Right lobe of liver (tissue), 4 donors: Measurements from ENCODE around the gene WNT7A.

Experiments
- CTCF ChIP-seq, 4 donors: fragments of 200-600 bp in 3 of 4; fragments of 450-650 bp in 1 of 4; IDR thresholded peaks; one replicate each; pipeline versions ENCODE4 v1.5.1 to v1.8.0; 2016 to 2022; ENCODE audit warnings: antibody characterized with exemption in 4 of 4, mild to moderate bottlenecking in 2 of 4
- POLR2A ChIP-seq: fragments of 450-650 bp; IDR thresholded peaks from one replicate; pipeline ENCODE4 v1.6.1; 2017; ENCODE audit warnings: antibody characterized with exemption, mild to moderate bottlenecking
- donor health status: DM: no; HTN: no; CAD: no.
- donor health status: DM: no; HTN: no; CAD: no.
- donor health status: DM: no; HTN: yes; CAD: no.

- TF ChIP-seq CTCF (IDR thresholded peaks at IDR 0.05) (no peak), POLR2A (no peak)
Measured at GRCh38 chr3:13796701-13797460, 83.0 kb downstream of the WNT7A start.
